IMR-90 (cell line): ENCODE measurements around the gene PCBP1. TPM values are rescaled to one million over a fixed set of nuclear protein-coding genes. Genes with fewer than 3 reads are reported as not detected.
A peak's percentile ranks its signal among the peaks of the same experiment; 100 is the strongest.

ENCODE experiments used
- ATAC-seq: fragments of 200-7000 bp; cut with Tn5 transposase; 2 replicates; pipeline ENCODE4 v1.9.1; 2020; ENCODE audit warnings: low read depth, mild to moderate bottlenecking, moderate library complexity
- Bru-seq: library from RNA; stranded (reverse); fragments of 400-500 nt; gene quantifications from one replicate; lab custom pipeline; 2021; lab: Mats Ljungman, UMichigan
- BruChase-seq, 2 experiments: library from RNA; stranded (reverse); fragments of 400-500 nt; gene quantifications; one replicate each; lab custom pipeline; 2021; lab: Mats Ljungman, UMichigan
- BruUV-seq: library from RNA; stranded (reverse); fragments of 400-500 nt; replicated peaks from 2 replicates; lab custom pipeline; 2021; lab: Mats Ljungman, UMichigan
- CTCF ChIA-PET: fragments of 300-600 bp; formaldehyde crosslinking; extraction: SDS; loops from one replicate; lab custom pipeline; 2021; ENCODE audit warnings: antibody characterized with exemption; lab: Yijun Ruan, JAX
- POLR2A ChIA-PET: fragments of 300-600 bp; sonication (Branson Sonifier 250); formaldehyde crosslinking; loops from one replicate; lab custom pipeline; 2022; ENCODE audit warnings: antibody characterized with exemption; ENCODE audit not compliant: unreplicated experiment; lab: Charles Lee
- DNase-seq: peaks from one replicate; pipeline ENCODE4 v3.0.0; 2013
- H2AFZ ChIP-seq: replicated peaks from 2 replicates; pipeline ENCODE3; 2013; ENCODE audit warnings: low read length, mild to moderate bottlenecking; ENCODE audit not compliant: poor library complexity
- H2AK5ac ChIP-seq: 2 replicates; pipeline ENCODE4 v1.6.1; 2013; ENCODE audit warnings: low read depth, low read length, inconsistent platforms
- H2AK9ac ChIP-seq: replicated peaks from 2 replicates; pipeline ENCODE3; 2013; ENCODE audit warnings: mild to moderate bottlenecking, low read depth, low read length, moderate library complexity; ENCODE audit not compliant: poor library complexity
- H2BK120ac ChIP-seq: 2 replicates; pipeline ENCODE4 v1.6.1; 2013; ENCODE audit warnings: low read depth, low read length, inconsistent platforms
- H2BK15ac ChIP-seq: 3 replicates; pipeline ENCODE4 v1.6.1; 2013; ENCODE audit warnings: low read depth, low read length, inconsistent platforms
- H2BK20ac ChIP-seq: 2 replicates; pipeline ENCODE4 v1.6.1; 2013; ENCODE audit warnings: low read depth, mild to moderate bottlenecking, inconsistent platforms, low read length, moderate library complexity
- H2BK5ac ChIP-seq: 2 replicates; pipeline ENCODE4 v1.6.1; 2013; ENCODE audit warnings: mild to moderate bottlenecking, low read depth, low read length, inconsistent platforms; ENCODE audit not compliant: poor library complexity, severe bottlenecking
- H3K14ac ChIP-seq: replicated peaks from 2 replicates; pipeline ENCODE4 v1.6.1; 2013; ENCODE audit warnings: low read depth, low read length, inconsistent platforms
- H3K18ac ChIP-seq: 2 replicates; pipeline ENCODE4 v1.6.1; 2013; ENCODE audit warnings: low read depth, low read length, control low read depth
- H3K23ac ChIP-seq: 2 replicates; pipeline ENCODE4 v1.6.1; 2013; ENCODE audit warnings: low read depth, low read length, inconsistent platforms
- H3K27ac ChIP-seq: 2 replicates; pipeline ENCODE4 v1.5.1; 2013; ENCODE audit warnings: mild to moderate bottlenecking, control low read depth, low read length; ENCODE audit not compliant: insufficient read depth
- H3K27me3 ChIP-seq: 2 replicates; pipeline ENCODE4 v1.6.1; 2013; ENCODE audit warnings: low read length; ENCODE audit not compliant: control insufficient read depth, insufficient read depth
- H3K36me3 ChIP-seq: 2 replicates; pipeline ENCODE4 v1.6.1; 2013; ENCODE audit warnings: low read length, mixed read lengths; ENCODE audit not compliant: control insufficient read depth, insufficient read depth
- H3K4ac ChIP-seq: 2 replicates; pipeline ENCODE4 v1.6.1; 2013; ENCODE audit warnings: low read depth, low read length, inconsistent platforms
- H3K4me1 ChIP-seq: 2 replicates; pipeline ENCODE4 v1.6.1; 2013; ENCODE audit warnings: low read length, mixed read lengths; ENCODE audit not compliant: control insufficient read depth, insufficient read depth
- H3K4me2 ChIP-seq: 2 replicates; pipeline ENCODE4 v1.6.1; 2013; ENCODE audit warnings: low read depth, mild to moderate bottlenecking, control low read depth, low read length, moderate library complexity
- H3K4me3 ChIP-seq: 2 replicates; pipeline ENCODE4 v1.5.1; 2013; ENCODE audit warnings: low read depth, mild to moderate bottlenecking, control low read depth, low read length, moderate library complexity; ENCODE audit not compliant: insufficient read depth
- H3K56ac ChIP-seq: 2 replicates; pipeline ENCODE4 v1.6.1; 2013; ENCODE audit warnings: low read length, inconsistent platforms; ENCODE audit not compliant: insufficient read depth; ENCODE audit errors: extremely low read depth
- H3K79me1 ChIP-seq, 2 experiments: 2 replicates each; pipeline ENCODE4 v1.6.1; 2013; ENCODE audit warnings: low read length in 2 of 2, inconsistent platforms in 1 of 2, low read depth in 1 of 2
- H3K9ac ChIP-seq: 2 replicates; pipeline ENCODE4 v1.6.1; 2013; ENCODE audit warnings: low read depth, low read length, control low read depth
- H3K9me1 ChIP-seq: 2 replicates; pipeline ENCODE4 v1.6.1; 2013; ENCODE audit warnings: low read length, inconsistent platforms; ENCODE audit not compliant: insufficient read depth
- H3K9me3 ChIP-seq: 2 replicates; pipeline ENCODE4 v1.6.1; 2013; ENCODE audit warnings: low read length; ENCODE audit not compliant: control insufficient read depth, insufficient read depth
- H4K20me1 ChIP-seq: 2 replicates; pipeline ENCODE4 v1.6.1; 2013; ENCODE audit warnings: low read length, inconsistent platforms; ENCODE audit not compliant: insufficient read depth
- H4K5ac ChIP-seq: 2 replicates; pipeline ENCODE4 v1.6.1; 2013; ENCODE audit warnings: mild to moderate bottlenecking, low read depth, low read length, control low read depth
- H4K8ac ChIP-seq, 2 experiments: 2 replicates each; pipeline ENCODE4 v1.6.1; 2013; ENCODE audit warnings: low read depth in 2 of 2, low read length in 2 of 2, control low read depth in 1 of 2, inconsistent platforms in 1 of 2
- H4K91ac ChIP-seq: 2 replicates; pipeline ENCODE4 v1.6.1; 2013; ENCODE audit warnings: low read depth, low read length, inconsistent platforms; ENCODE audit not compliant: insufficient read depth
- BHLHE40 ChIP-seq: fragments of 150-350 bp; IDR thresholded peaks from 2 replicates; pipeline ENCODE4 v1.6.1; 2016; ENCODE audit warnings: mild to moderate bottlenecking, low read depth, low read length
- CEBPB ChIP-seq: IDR thresholded peaks from 2 replicates; pipeline ENCODE4 v1.6.1; 2012; ENCODE audit warnings: low read depth, low read length, improper control_type of control experiment
- MAFK ChIP-seq: IDR thresholded peaks from 2 replicates; pipeline ENCODE4 v1.6.1; 2012; ENCODE audit warnings: low read depth, low read length, improper control_type of control experiment
- MAZ ChIP-seq: IDR thresholded peaks from 2 replicates; pipeline ENCODE4 v1.6.1; 2012; ENCODE audit warnings: low read depth, mild to moderate bottlenecking, low read length, improper control_type of control experiment, moderate library complexity, borderline replicate concordance
- MXI1 ChIP-seq: IDR thresholded peaks from 2 replicates; pipeline ENCODE4 v1.6.1; 2012; ENCODE audit warnings: low read depth, mild to moderate bottlenecking, low read length, moderate library complexity, borderline replicate concordance
- NFE2L2 ChIP-seq: fragments of 150-350 bp; IDR thresholded peaks from 2 replicates; pipeline ENCODE4 v1.6.1; 2016; ENCODE audit warnings: low read depth, mild to moderate bottlenecking, low read length
- POLR2A ChIP-seq: IDR thresholded peaks from 2 replicates; pipeline ENCODE4 v1.6.1; 2012; ENCODE audit warnings: mild to moderate bottlenecking, low read depth, low read length
- RAD21 ChIP-seq: IDR thresholded peaks from 2 replicates; pipeline ENCODE4 v1.6.1; 2012; ENCODE audit warnings: low read length, improper control_type of control experiment
- SMC3 ChIP-seq: fragments of 150-350 bp; IDR thresholded peaks from 2 replicates; pipeline ENCODE4 v1.6.1; 2016; ENCODE audit warnings: low read depth, mild to moderate bottlenecking, antibody characterized with exemption, low read length, moderate library complexity
- WGBS, 2 experiments: methylation state at CpG; one replicate each; pipeline versions ENCODE4 v1.1.5 to v1.1.7; 2013; ENCODE audit warnings: missing lambda C conversion rate in 2 of 2; ENCODE audit not compliant: insufficient read length in 1 of 2; ENCODE audit errors: extremely low coverage in 2 of 2; 5-methylcytosine and 5-hydroxymethylcytosine counted together
- dilution Hi-C: fragments of 300-500 bp; cut with HindIII; formaldehyde crosslinking; loops from one replicate; pipeline ENCODE4 v1.14.3; 2018; ENCODE audit warnings: low sequenced_read_pairs; ENCODE audit not compliant: unreplicated experiment
- in situ Hi-C: fragments of 300-500 bp; cut with MboI; formaldehyde crosslinking; loops from 3 replicates; pipeline ENCODE4 v1.14.3; 2019; ENCODE audit warnings: low sequenced_read_pairs, inconsistent platforms, mixed read lengths
- intact Hi-C: fragments of 100-400 bp; cut with micrococcal nuclease; formaldehyde crosslinking; loops from 2 replicates; pipeline ENCODE4 v1.10.0; 2022
- long read RNA-seq: library from polyadenylated mRNA; unstranded; transcript quantifications from one replicate; pipeline ENCODE4 v2.0.0, GENCODE V29; 2021; ENCODE audit not compliant: unreplicated experiment
- polyA plus RNA-seq, 3 experiments: library from polyadenylated mRNA; depleted of rRNA; stranded (reverse); fragments of >200 nt; gene quantifications; 2 replicates each; pipeline ENCODE4 v1.2.3, GENCODE V29; 2012; ENCODE audit warnings: low replicate concordance in 1 of 3
- total RNA-seq: library from RNA; depleted of rRNA; stranded (reverse); fragments of >200 nt; gene quantifications from 2 replicates; pipeline ENCODE4 v1.2.3, GENCODE V29; 2012; rRNA removed
- TF ChIP-seq, protein P1 (sequence below): fragments of 150-350 bp; IDR thresholded peaks from 2 replicates; pipeline ENCODE4 v1.6.1; 2016; ENCODE audit warnings: low read depth, mild to moderate bottlenecking, low read length, moderate library complexity, borderline replicate concordance
- TF ChIP-seq, protein P2 (sequence below): fragments of 150-350 bp; IDR thresholded peaks from 2 replicates; pipeline ENCODE4 v1.6.1; 2017; ENCODE audit warnings: mild to moderate bottlenecking, antibody characterized with exemption, low read length, low read depth

The PCBP1 gene
- total RNA-seq (33.6 and 33.7 TPM in 2 replicates), polyA plus RNA-seq (2012; rRNA removed) (166 and 171 TPM in 2 replicates), Bru-seq, nascent RNA (percentile 95 among the genes with signal in this experiment), BruChase-seq, experiment 1, labeled RNA remaining after a 6-hour chase (percentile 99 among the genes with signal in this experiment), BruChase-seq, experiment 2, labeled RNA remaining after a 2-hour chase (percentile 99 among the genes with signal in this experiment)
- 110 and 170 TPM in 2 replicates for polyA plus RNA-seq (2012; cell fraction: cytosol; rRNA removed)
- 68.9 and 69.8 TPM in 2 replicates for polyA plus RNA-seq (2012; cell fraction: nucleus; rRNA removed; ENCODE audit: low replicate concordance)
- long read RNA-seq, transcript PCBP1-201 (1 exons, 1,750 nt), result major isoform, 282 of 282 reads
- long read RNA-seq, partial matches to known transcripts, result 0 of 282 reads
- long read RNA-seq, other reads (novel, unspliced or antisense), result 0 of 282 reads

DNA sequence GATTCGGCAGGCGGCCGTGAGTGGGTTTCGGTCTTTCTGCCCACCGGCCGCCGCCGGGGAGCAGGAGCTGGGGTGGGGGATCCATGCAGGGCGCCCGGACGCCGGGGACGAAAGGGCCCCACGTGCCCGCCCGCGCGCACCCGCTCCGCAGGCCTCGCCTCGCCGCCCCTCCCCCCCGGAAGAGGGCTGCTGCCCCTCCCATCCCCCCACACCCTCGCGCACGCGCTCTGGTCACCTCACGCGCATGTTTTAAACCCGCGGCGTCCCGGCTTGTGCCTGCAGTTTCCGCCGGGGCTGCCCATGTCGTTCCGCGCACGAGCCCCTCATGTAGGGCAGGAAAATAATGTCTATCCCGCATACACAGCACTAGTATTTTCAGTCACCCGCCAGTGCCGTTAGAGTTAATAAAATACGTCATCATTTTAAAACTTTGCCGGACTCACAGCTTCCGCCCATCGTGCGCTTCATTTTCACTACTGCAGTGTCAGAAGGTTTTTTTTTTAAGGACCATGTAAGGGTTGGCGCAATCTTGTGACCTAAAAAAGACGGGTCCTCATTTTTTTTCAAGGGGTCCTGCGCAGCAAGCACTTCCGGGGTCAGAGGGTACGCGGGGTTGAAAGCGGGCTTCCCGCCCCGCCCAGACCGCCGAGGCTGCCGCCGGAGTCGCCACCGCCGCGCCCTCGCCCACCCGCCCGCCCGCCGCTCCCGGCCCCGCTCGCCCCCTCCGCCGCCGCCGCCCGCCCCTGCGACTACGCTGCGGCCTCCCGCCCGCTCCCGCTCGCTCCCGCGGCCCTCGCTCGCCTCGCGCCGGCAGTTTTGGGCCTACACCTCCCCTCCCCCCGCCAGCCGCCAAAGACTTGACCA lies at the start of gene PCBP1:
Gene PCBP1 (plus strand): TSS at position 640 of the 864 bp plus-strand sequence. CDS start 267 bp downstream, outside the sequence.
- Histone ChIP-seq H3K4me2 (peak within 1 kb of the TSS; percentile 97), H2AFZ (peak within 1 kb of the TSS; percentile 94), H3K9me1 (peaks cover 14% of the 10 kb centered on the region), H3K56ac (peak within 1 kb of the TSS; percentile 100), H3K36me3 (peaks cover 20% of the 10 kb centered on the region), H2AK5ac (peak within 1 kb of the TSS; percentile 100), H3K79me1 (peaks cover 19 to 64% of the 10 kb centered on the region in 2 experiments), H3K9me3 (no peaks in the 10 kb centered on the region), H2BK20ac (peak within 1 kb of the TSS; percentile 87), H4K91ac (peak within 1 kb of the TSS; percentile 100), H3K27ac (peak within 1 kb of the TSS; percentile 100), H3K4me1 (peaks cover 6% of the 10 kb centered on the region), H2AK9ac (peak within 1 kb of the TSS; percentile 100), H3K9ac (peak within 1 kb of the TSS; percentile 100), H3K18ac (peak within 1 kb of the TSS; percentile 99), H3K27me3 (no peaks in the 10 kb centered on the region), H3K4me3 (peak within 1 kb of the TSS; percentile 95), H3K4ac (peak within 1 kb of the TSS; percentile 99), H4K8ac (peak within 1 kb of the TSS; percentile 100), H4K5ac (peak within 1 kb of the TSS; percentile 100), H3K14ac (peak within 1 kb of the TSS; percentile 99), H2BK5ac (peak within 1 kb of the TSS; percentile 99), H2BK120ac (peak within 1 kb of the TSS; percentile 94), H3K23ac (peak within 1 kb of the TSS; percentile 98), H4K20me1 (peaks cover 10% of the 10 kb centered on the region), H2BK15ac (peak within 1 kb of the TSS; percentile 98)
- DNase-seq (peak; percentile 95), ATAC-seq (peak; percentile 73)
- BruUV-seq, result no TSS peak
- WGBS, 2 experiments, result 0% methylated on average over 6 of the region's 94 CpGs; no CpG with 5 or more reads in 1 of the 2 experiments
- dilution Hi-C loops, result no loop called here
- POLR2A ChIA-PET, result interaction anchor here (0.6 to 1.3 kb wide), 5 partner anchors 17 to 173 kb away, joined by 3 to 6 read pairs (median 3); partner anchors contain the start of gene MXD1
- CTCF ChIA-PET, result interaction anchor here (0.6 kb wide), 1 partner anchor 112 kb away, joined by 4 read pairs; no protein-coding TSS in a partner anchor
- TF ChIP-seq, protein P1, sequence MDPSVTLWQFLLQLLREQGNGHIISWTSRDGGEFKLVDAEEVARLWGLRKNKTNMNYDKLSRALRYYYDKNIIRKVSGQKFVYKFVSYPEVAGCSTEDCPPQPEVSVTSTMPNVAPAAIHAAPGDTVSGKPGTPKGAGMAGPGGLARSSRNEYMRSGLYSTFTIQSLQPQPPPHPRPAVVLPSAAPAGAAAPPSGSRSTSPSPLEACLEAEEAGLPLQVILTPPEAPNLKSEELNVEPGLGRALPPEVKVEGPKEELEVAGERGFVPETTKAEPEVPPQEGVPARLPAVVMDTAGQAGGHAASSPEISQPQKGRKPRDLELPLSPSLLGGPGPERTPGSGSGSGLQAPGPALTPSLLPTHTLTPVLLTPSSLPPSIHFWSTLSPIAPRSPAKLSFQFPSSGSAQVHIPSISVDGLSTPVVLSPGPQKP, result no peak
- TF ChIP-seq, protein P2, sequence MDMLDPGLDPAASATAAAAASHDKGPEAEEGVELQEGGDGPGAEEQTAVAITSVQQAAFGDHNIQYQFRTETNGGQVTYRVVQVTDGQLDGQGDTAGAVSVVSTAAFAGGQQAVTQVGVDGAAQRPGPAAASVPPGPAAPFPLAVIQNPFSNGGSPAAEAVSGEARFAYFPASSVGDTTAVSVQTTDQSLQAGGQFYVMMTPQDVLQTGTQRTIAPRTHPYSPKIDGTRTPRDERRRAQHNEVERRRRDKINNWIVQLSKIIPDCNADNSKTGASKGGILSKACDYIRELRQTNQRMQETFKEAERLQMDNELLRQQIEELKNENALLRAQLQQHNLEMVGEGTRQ, result peak; percentile 85
- peak; percentile 2; the same call in 1 of the 2 replicates for TF ChIP-seq RAD21
- peak; percentile 71; the same call in 1 of the 2 replicates for TF ChIP-seq MXI1
- TF ChIP-seq SMC3, result 0 out of 2 replicates have a peak, but pooled peaks have one; percentile 15
- no peak for TF ChIP-seq MAFK
- peak; percentile 62; the same call in 1 of the 2 replicates for TF ChIP-seq BHLHE40
- TF ChIP-seq CEBPB, result peak; percentile 53
- peak; percentile 62; the same call in 1 of the 2 replicates for TF ChIP-seq MAZ
- peak; percentile 20; the same call in 1 of the 2 replicates for TF ChIP-seq NFE2L2
- TF ChIP-seq POLR2A, result peak; percentile 76
- in situ Hi-C loops, result no loop called here
- intact Hi-C loops, result loop anchor here (1.0 to 10.0 kb wide), 5 partner anchors 37 to 362 kb away; partner anchors contain the start of gene TIA1
